ENCODE results near the gene SLC35C1.
"Not testable (repeated sequence)": the region's sequence is repeated elsewhere in the genome, so short reads cannot be mapped to it uniquely, and the experiment has no call there.

SLC35C1 gene

GRCh38 chr11:45811109-45811435, 6.1 kb downstream of the SLC35C1 start:
- DNase-seq (ENCODE audit: low read depth in 2 of 2), result no peak

GRCh38 chr11:45811571-45812290, 6.8 kb downstream of the SLC35C1 start:
- no peak for DNase-seq (ENCODE audit: low read depth in 2 of 2)

- DNase-seq (ENCODE audit: low read depth in 2 of 2), result no peak
Observed at GRCh38 chr11:45812581-45813548, 7.9 kb downstream of the SLC35C1 start.

GRCh38 chr11:45815747-45816146, 10.8 kb downstream of the SLC35C1 start:
- no peak for DNase-seq (ENCODE audit: low read depth in 2 of 2)

GRCh38 chr11:45816614-45817013, 11.7 kb downstream of the SLC35C1 start:
- DNase-seq (ENCODE audit: low read depth in 2 of 2), result no peak

GRCh38 chr11:45817191-45817590, 12.2 kb downstream of the SLC35C1 start:
- no peak for DNase-seq (ENCODE audit: low read depth in 2 of 2)

GRCh38 chr11:45818961-45819605, 14.1 kb downstream of the SLC35C1 start:
- DNase-seq (ENCODE audit: low read depth in 2 of 2), result no peak

GRCh38 chr11:45820211-45820857, 15.4 kb downstream of the SLC35C1 start:
- DNase-seq (ENCODE audit: low read depth in 2 of 2), result no peak

- DNase-seq (ENCODE audit: low read depth in 2 of 2), result not testable (repeated sequence)
Observed at GRCh38 chr11:45826492-45826891, 21.5 kb downstream of the SLC35C1 start.

- DNase-seq (ENCODE audit: low read depth in 2 of 2), result no peak
Observed at GRCh38 chr11:45827123-45827522, 22.2 kb downstream of the SLC35C1 start.

GRCh38 chr11:45828996-45829395, 24.0 kb downstream of the SLC35C1 start:
- DNase-seq (ENCODE audit: low read depth in 2 of 2), result no peak

GRCh38 chr11:45830596-45830995, 25.6 kb downstream of the SLC35C1 start:
- no peak for DNase-seq (ENCODE audit: low read depth in 2 of 2)

GRCh38 chr11:45832811-45833441, 28.0 kb downstream of the SLC35C1 start:
- no peak for DNase-seq (ENCODE audit: low read depth in 2 of 2)

- DNase-seq (ENCODE audit: low read depth in 2 of 2), result no peak
Observed at GRCh38 chr11:45833761-45834160, 28.8 kb downstream of the SLC35C1 start.

GRCh38 chr11:45834298-45834756, 29.4 kb downstream of the SLC35C1 start:
- no peak for DNase-seq (ENCODE audit: low read depth in 2 of 2)

- no peak for DNase-seq (ENCODE audit: low read depth in 2 of 2)
Observed at GRCh38 chr11:45839204-45839603, 34.3 kb downstream of the SLC35C1 start.

GRCh38 chr11:45840251-45840650, 35.3 kb downstream of the SLC35C1 start:
- DNase-seq (ENCODE audit: low read depth in 2 of 2), result not testable (repeated sequence)

GRCh38 chr11:45843158-45843924, 38.4 kb downstream of the SLC35C1 start:
- DNase-seq (ENCODE audit: low read depth in 2 of 2), result peak; percentile 73 to 76

- no peak for DNase-seq (ENCODE audit: low read depth in 2 of 2)
Observed at GRCh38 chr11:45844822-45845578, 40.1 kb downstream of the SLC35C1 start.

- no peak for DNase-seq (ENCODE audit: low read depth in 2 of 2)
Observed at GRCh38 chr11:45846174-45846675, 41.3 kb downstream of the SLC35C1 start.

All from stimulated activated CD8-positive, alpha-beta memory T cell treated with anti-CD3 and anti-CD28 coated beads, Interleukin-7, amount 100 ng/mL, for 4 hours (primary cell).